ENCODE data around the gene PDE1C. TPM values are rescaled to one million over a fixed set of nuclear protein-coding genes. Genes with fewer than 3 reads are reported as not detected.

Gene PDE1C
- total RNA-seq, 1 donor from 2014 or later = not detected

- Mint-ChIP-seq H3K27ac (no peak overlapping the region), H3K36me3 (ENCODE audit: low read depth) (no peaks in the 10 kb centered on the region), H3K4me1 (ENCODE audit: low read depth) (no peaks in the 10 kb centered on the region), H3K4me3 (ENCODE audit: low read depth) (no peak overlapping the region), H3K9me3 (no peaks in the 10 kb centered on the region), H3K27me3 (ENCODE audit: low read depth) (no peaks in the 10 kb centered on the region)
- DNase-seq (ENCODE audit: low spot score) = no peak
- intact Hi-C loops (cut with micrococcal nuclease) = no loop called here
Measured at GRCh38 chr7:32049599-32049998, 20.6 kb downstream of the PDE1C start.

- Mint-ChIP-seq H3K27ac (no peak overlapping the region), H3K36me3 (ENCODE audit: low read depth) (no peaks in the 10 kb centered on the region), H3K4me3 (ENCODE audit: low read depth) (no peak overlapping the region), H3K9me3 (no peaks in the 10 kb centered on the region), H3K27me3 (ENCODE audit: low read depth) (no peaks in the 10 kb centered on the region), H3K4me1 (ENCODE audit: low read depth) (no peaks in the 10 kb centered on the region)
- no peak for DNase-seq (ENCODE audit: low spot score)
- intact Hi-C loops (cut with micrococcal nuclease) = no loop called here
Measured at GRCh38 chr7:32048970-32049491, 21.2 kb downstream of the PDE1C start.

DNA sequence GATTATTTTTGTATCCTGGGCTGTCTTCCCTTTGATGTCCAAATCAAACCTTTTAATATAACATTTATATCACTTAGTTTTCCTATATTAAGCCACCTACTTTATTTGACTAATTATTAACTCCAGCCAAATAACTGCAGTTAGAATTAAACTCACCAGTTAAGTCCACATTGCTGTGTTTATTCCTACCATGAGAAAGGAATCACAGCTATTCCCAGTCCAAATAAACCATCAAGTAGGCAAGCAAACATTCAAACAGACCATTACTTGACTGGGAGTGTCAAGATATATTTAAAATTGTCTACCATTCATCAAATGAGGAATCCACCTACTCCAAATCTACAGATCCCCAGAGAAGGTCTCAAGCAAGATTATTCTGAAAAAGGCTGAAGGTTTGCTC, 22.4 kb downstream of the PDE1C start:
- no peak overlapping the region for H3K4me3 Mint-ChIP-seq (ENCODE audit: low read depth)
- H3K27ac Mint-ChIP-seq = no peak overlapping the region
- H3K36me3 Mint-ChIP-seq (ENCODE audit: low read depth) = no peaks in the 10 kb centered on the region
- H3K27me3 Mint-ChIP-seq (ENCODE audit: low read depth) = no peaks in the 10 kb centered on the region
- H3K9me3 Mint-ChIP-seq = no peaks in the 10 kb centered on the region
- H3K4me1 Mint-ChIP-seq (ENCODE audit: low read depth) = no peaks in the 10 kb centered on the region
- no peak for DNase-seq (ENCODE audit: low spot score)
- intact Hi-C loops (cut with micrococcal nuclease) = no loop called here

DNA sequence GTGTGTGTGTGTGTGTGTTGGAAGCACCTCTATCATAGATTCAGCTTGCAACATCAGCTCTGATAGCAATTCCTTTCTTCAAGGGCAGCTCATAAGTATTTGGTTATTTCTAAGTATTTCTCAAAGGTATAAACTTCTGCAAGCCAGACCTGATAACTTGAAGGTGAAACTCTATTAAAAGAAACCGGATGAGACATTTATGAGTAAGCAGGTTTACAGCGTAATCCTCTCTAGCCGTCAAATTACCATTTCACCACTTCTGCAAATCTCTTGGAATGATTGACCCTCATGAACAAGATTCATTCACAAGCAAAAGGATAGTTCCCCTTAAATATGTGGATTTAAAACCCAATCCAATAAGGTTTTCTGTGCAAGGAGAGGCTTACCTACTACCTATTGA, 23.1 kb downstream of the PDE1C start:
- no peaks in the 10 kb centered on the region for H3K36me3 Mint-ChIP-seq (ENCODE audit: low read depth)
- no peak for DNase-seq (ENCODE audit: low spot score)
- H3K9me3 Mint-ChIP-seq = no peaks in the 10 kb centered on the region
- H3K27ac Mint-ChIP-seq = no peak overlapping the region
- no peaks in the 10 kb centered on the region for H3K27me3 Mint-ChIP-seq (ENCODE audit: low read depth)
- intact Hi-C loops (cut with micrococcal nuclease) = no loop called here
- no peaks in the 10 kb centered on the region for H3K4me1 Mint-ChIP-seq (ENCODE audit: low read depth)
- H3K4me3 Mint-ChIP-seq (ENCODE audit: low read depth) = no peak overlapping the region

DNA sequence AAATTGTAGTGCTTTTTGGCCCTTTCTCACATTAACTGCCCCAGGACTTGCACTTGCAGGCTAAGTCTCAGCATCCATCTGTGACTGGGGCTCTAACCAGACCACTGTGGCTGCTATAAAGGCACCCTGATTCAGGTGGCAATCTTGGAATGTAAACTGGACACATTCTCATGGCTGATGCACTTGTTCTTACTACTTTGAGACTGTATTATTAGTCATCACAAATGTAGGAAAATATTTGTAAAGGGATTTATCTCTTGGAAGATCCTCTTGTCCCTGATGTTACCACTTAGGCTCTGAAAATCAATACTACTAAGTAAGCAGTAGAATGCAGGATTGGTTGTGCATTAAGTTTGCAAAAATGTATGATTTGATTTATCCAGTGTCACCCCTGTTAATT, 25.0 kb downstream of the PDE1C start:
- no peak for DNase-seq (ENCODE audit: low spot score)
- H3K4me1 Mint-ChIP-seq (ENCODE audit: low read depth) = no peaks in the 10 kb centered on the region
- H3K27me3 Mint-ChIP-seq (ENCODE audit: low read depth) = no peaks in the 10 kb centered on the region
- no peaks in the 10 kb centered on the region for H3K36me3 Mint-ChIP-seq (ENCODE audit: low read depth)
- intact Hi-C loops (cut with micrococcal nuclease) = no loop called here
- H3K9me3 Mint-ChIP-seq = no peaks in the 10 kb centered on the region
- no peak overlapping the region for H3K27ac Mint-ChIP-seq
- H3K4me3 Mint-ChIP-seq (ENCODE audit: low read depth) = no peak overlapping the region

DNA sequence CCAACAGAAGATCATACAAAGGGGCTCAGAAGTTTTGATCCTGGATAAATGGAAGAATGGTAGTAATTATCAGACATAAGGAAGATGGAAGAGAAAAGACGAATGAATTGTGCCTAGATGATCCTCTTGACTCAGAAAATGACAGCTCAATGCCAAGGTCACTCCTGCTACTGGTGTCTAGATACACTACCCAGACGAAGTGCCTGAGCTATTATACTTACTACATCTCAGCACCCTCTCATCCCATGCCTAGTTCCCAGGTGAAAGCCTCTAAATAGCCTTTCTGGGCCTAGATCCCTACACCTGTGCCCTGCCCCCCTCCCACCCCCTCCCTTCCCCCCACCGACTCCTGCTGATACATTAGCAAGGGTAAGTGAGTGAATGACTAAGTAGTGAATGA, 25.5 kb downstream of the PDE1C start:
- DNase-seq (ENCODE audit: low spot score) = no peak
- H3K4me1 Mint-ChIP-seq (ENCODE audit: low read depth) = no peaks in the 10 kb centered on the region
- H3K36me3 Mint-ChIP-seq (ENCODE audit: low read depth) = no peaks in the 10 kb centered on the region
- no peaks in the 10 kb centered on the region for H3K27me3 Mint-ChIP-seq (ENCODE audit: low read depth)
- H3K4me3 Mint-ChIP-seq (ENCODE audit: low read depth) = no peak overlapping the region
- H3K27ac Mint-ChIP-seq = no peak overlapping the region
- H3K9me3 Mint-ChIP-seq = no peaks in the 10 kb centered on the region
- intact Hi-C loops (cut with micrococcal nuclease) = no loop called here

DNA sequence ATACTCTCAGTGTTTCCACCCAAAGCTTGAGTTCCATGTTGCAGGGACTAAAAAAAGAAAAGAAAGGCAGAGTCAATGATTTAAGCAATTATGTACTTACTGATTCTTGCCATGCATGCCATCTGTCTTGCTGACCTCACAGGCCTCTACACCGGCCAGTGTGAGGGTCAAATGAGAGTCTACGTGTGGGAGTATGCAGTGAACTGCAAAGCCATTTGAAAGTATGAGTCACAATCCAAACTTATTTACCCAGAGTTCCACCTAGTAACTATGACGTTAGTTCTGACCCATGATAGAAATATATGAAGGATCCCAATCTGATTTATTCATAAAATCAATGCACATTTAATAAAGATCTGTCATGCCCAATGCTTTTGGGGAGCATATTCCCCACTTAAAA, 26.5 kb downstream of the PDE1C start:
- H3K9me3 Mint-ChIP-seq = no peaks in the 10 kb centered on the region
- H3K27me3 Mint-ChIP-seq (ENCODE audit: low read depth) = no peaks in the 10 kb centered on the region
- no peaks in the 10 kb centered on the region for H3K36me3 Mint-ChIP-seq (ENCODE audit: low read depth)
- H3K4me1 Mint-ChIP-seq (ENCODE audit: low read depth) = no peaks in the 10 kb centered on the region
- no peak overlapping the region for H3K4me3 Mint-ChIP-seq (ENCODE audit: low read depth)
- intact Hi-C loops (cut with micrococcal nuclease) = no loop called here
- no peak for DNase-seq (ENCODE audit: low spot score)
- no peak overlapping the region for H3K27ac Mint-ChIP-seq

- no peaks in the 10 kb centered on the region for H3K9me3 Mint-ChIP-seq
- DNase-seq (ENCODE audit: low spot score) = no peak
- intact Hi-C loops (cut with micrococcal nuclease) = no loop called here
- H3K36me3 Mint-ChIP-seq (ENCODE audit: low read depth) = no peaks in the 10 kb centered on the region
- H3K27me3 Mint-ChIP-seq (ENCODE audit: low read depth) = no peaks in the 10 kb centered on the region
- H3K4me3 Mint-ChIP-seq (ENCODE audit: low read depth) = no peak overlapping the region
- no peak overlapping the region for H3K27ac Mint-ChIP-seq
- no peaks in the 10 kb centered on the region for H3K4me1 Mint-ChIP-seq (ENCODE audit: low read depth)
Measured at GRCh38 chr7:32042900-32043299, 27.3 kb downstream of the PDE1C start.

GRCh38 chr7:32039000-32039756, 31.0 kb downstream of the PDE1C start:
- no peak for DNase-seq (ENCODE audit: low spot score)
- Mint-ChIP-seq H3K4me3 (ENCODE audit: low read depth) (no peak overlapping the region), H3K27ac (no peak overlapping the region), H3K27me3 (ENCODE audit: low read depth) (no peaks in the 10 kb centered on the region), H3K9me3 (peaks cover 4% of the 10 kb centered on the region), H3K36me3 (ENCODE audit: low read depth) (no peaks in the 10 kb centered on the region), H3K4me1 (ENCODE audit: low read depth) (peaks cover 6% of the 10 kb centered on the region)
- intact Hi-C loops (cut with micrococcal nuclease) = no loop called here

DNA sequence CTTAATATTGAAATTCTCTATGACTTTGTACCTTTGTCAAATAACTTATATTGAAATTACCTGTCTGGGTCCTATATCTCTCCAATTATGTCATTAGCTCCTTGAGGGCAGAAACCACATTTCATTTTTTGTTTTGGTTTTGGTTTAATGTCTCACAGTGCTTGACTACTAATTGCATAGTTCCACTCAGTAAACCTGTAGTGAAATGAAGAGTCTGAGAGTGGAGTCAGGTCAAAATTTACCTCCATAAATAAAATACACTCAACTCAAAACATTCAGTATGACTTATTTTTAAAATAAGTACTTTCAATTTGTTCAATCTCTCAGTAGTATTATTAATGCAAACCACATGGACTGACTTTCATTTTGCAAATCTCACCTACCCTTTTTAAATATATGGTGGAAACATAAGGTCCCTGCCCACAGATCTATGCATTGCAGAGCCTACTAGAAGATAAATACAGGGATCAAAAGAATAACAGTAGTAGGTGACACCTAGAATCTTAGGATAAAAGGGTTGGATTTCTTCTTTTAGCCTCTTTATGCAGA, 32.5 kb downstream of the PDE1C start:
- H3K27ac Mint-ChIP-seq = no peak overlapping the region
- no peaks in the 10 kb centered on the region for H3K36me3 Mint-ChIP-seq (ENCODE audit: low read depth)
- H3K27me3 Mint-ChIP-seq (ENCODE audit: low read depth) = no peaks in the 10 kb centered on the region
- peaks cover 6% of the 10 kb centered on the region for H3K4me1 Mint-ChIP-seq (ENCODE audit: low read depth)
- no peak overlapping the region for H3K4me3 Mint-ChIP-seq (ENCODE audit: low read depth)
- H3K9me3 Mint-ChIP-seq = peaks cover 4% of the 10 kb centered on the region
- intact Hi-C loops (cut with micrococcal nuclease) = no loop called here
- no peak for DNase-seq (ENCODE audit: low spot score)

- intact Hi-C loops (cut with micrococcal nuclease) = no loop called here
Measured at GRCh38 chr7:32036557-32036956, 33.6 kb downstream of the PDE1C start.

GRCh38 chr7:32034052-32034451, 36.2 kb downstream of the PDE1C start:
- Mint-ChIP-seq H3K27ac (no peak overlapping the region), H3K4me3 (ENCODE audit: low read depth) (no peak overlapping the region), H3K27me3 (ENCODE audit: low read depth) (no peaks in the 10 kb centered on the region), H3K9me3 (peaks cover 4% of the 10 kb centered on the region), H3K36me3 (ENCODE audit: low read depth) (no peaks in the 10 kb centered on the region), H3K4me1 (ENCODE audit: low read depth) (peaks cover 6% of the 10 kb centered on the region)
- DNase-seq (ENCODE audit: low spot score) = no peak
- intact Hi-C loops (cut with micrococcal nuclease) = no loop called here

More at GRCh38 chr7:32036557-32036956, 33.6 kb downstream of the PDE1C start:
- Mint-ChIP-seq H3K9me3 (peaks cover 4% of the 10 kb centered on the region), H3K4me3 (ENCODE audit: low read depth) (no peak overlapping the region), H3K4me1 (ENCODE audit: low read depth) (peaks cover 6% of the 10 kb centered on the region), H3K36me3 (ENCODE audit: low read depth) (no peaks in the 10 kb centered on the region), H3K27ac (no peak overlapping the region), H3K27me3 (ENCODE audit: low read depth) (no peaks in the 10 kb centered on the region)
- DNase-seq (ENCODE audit: low spot score) = no peak

- intact Hi-C loops (cut with micrococcal nuclease) = no loop called here
- Mint-ChIP-seq H3K27ac (no peak overlapping the region), H3K36me3 (ENCODE audit: low read depth) (no peaks in the 10 kb centered on the region), H3K4me3 (ENCODE audit: low read depth) (no peak overlapping the region), H3K4me1 (ENCODE audit: low read depth) (peaks cover 6% of the 10 kb centered on the region), H3K9me3 (peaks cover 4% of the 10 kb centered on the region), H3K27me3 (ENCODE audit: low read depth) (no peaks in the 10 kb centered on the region)
- no peak for DNase-seq (ENCODE audit: low spot score)
Measured at GRCh38 chr7:32033006-32033405, 37.2 kb downstream of the PDE1C start.

Measured in activated T-helper 2 cell treated with anti-CD3 and anti-CD28 coated beads, Interferon-gamma antibody, Interleukin-2, Interleukin-4, amounts not matched to agents 10 μg/mL and 5 μg/mL and 100 μg/mL, durations not matched to agents 14 hours and 24 hours and 36 hours (primary cell).